ENCODE measurements around the gene EFNA1.

The EFNA1 gene

DNA sequence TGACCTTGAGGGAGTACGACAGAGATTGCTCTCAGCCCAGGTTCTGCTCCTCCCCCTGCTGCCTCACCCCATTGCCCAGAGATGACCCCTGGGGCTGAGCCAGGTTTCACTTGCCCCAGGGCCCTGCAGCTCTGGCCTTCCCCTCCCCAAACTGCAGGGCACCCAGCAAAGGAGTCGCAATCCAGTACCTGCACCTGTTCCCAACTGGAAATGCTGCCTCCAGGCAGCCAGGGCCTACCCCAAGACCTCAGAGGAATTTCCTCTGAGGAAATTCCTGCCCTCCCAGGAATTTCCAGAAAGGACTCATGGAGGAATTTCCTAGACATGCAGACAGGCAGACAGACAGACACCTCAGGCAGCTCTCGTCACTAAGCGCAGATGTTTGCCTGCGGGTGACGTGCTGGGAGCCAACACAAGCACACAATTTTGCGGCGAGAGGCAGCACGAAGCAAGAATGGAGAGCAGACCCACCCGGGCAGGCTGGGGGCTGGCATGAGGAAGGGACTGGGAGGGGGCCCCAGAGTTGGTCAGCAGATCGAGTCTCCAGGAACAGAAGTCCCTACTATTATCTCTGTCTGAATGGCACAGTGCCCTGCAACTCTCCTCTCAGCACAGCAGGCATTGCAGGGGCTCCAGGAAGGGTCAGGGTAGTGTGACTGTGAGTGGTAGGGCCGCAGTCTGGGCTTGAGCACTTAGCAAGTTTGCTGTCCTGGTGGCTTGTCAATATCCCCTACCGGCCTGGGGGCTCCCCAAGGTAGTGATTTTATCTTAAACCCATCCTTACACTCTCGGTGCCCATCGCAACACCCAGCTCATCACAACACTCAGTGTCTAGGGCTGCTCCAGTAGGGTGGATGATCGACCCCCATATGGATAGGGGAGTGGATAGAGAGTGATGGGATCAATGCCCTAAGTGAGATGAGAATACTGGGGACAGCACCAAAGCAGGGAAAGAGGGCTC lies 2.9 kb upstream of the EFNA1 start:
- DNase-seq (ENCODE audit: low read depth), result no peak
- no peak overlapping the region for H3K4me3 ChIP-seq (ENCODE audit: low read depth, low read length)
- TF ChIP-seq, protein P1, sequence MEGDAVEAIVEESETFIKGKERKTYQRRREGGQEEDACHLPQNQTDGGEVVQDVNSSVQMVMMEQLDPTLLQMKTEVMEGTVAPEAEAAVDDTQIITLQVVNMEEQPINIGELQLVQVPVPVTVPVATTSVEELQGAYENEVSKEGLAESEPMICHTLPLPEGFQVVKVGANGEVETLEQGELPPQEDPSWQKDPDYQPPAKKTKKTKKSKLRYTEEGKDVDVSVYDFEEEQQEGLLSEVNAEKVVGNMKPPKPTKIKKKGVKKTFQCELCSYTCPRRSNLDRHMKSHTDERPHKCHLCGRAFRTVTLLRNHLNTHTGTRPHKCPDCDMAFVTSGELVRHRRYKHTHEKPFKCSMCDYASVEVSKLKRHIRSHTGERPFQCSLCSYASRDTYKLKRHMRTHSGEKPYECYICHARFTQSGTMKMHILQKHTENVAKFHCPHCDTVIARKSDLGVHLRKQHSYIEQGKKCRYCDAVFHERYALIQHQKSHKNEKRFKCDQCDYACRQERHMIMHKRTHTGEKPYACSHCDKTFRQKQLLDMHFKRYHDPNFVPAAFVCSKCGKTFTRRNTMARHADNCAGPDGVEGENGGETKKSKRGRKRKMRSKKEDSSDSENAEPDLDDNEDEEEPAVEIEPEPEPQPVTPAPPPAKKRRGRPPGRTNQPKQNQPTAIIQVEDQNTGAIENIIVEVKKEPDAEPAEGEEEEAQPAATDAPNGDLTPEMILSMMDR (IDR thresholded peaks at IDR 0.05; ENCODE audit: control insufficient read depth, extremely low read depth, insufficient read depth), result no peak

- TF ChIP-seq, protein P1 (IDR thresholded peaks at IDR 0.05; ENCODE audit: control insufficient read depth, extremely low read depth, insufficient read depth), result no peak
- DNase-seq (ENCODE audit: low read depth), result no peak
- H3K4me3 ChIP-seq (ENCODE audit: low read depth, low read length), result no peak overlapping the region
Measured at GRCh38 chr1:155125511-155125945, 2.1 kb upstream of the EFNA1 start.

DNA sequence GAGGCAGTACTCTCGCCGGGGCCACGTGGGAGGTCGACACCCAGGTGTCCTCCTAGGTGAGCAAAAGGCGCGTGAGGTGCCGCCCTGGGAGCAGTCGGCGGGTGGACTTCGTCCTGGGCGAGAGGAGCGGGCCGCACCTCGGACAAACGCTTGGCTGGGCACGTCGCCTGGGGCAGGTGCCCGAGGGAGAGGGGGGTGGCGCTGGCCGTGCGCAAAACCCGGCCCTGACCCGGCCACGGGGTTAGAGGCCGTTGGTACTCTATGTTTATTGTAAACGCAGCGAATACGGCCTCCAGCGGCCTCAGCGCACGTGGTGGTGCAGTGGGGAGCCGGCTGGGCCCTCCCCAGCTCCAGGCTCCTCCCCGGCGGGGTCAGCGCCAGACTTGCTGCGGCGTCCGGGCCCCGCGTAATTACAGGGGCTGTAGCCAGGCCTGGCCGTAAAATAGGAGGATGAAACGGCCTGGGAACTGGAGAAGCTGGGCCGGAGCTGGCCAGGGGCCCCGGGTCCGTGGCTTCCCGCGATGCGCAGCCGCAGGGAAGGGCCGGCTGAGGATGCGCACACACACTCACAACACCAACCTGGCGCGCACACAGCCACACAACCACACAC lies 1.6 kb upstream of the EFNA1 start:
- H3K4me3 ChIP-seq (ENCODE audit: low read depth, low read length), result peak overlapping the region; percentile 88
- TF ChIP-seq, protein P1 (IDR thresholded peaks at IDR 0.05; ENCODE audit: control insufficient read depth, extremely low read depth, insufficient read depth), result no peak
- peak; percentile 72 for DNase-seq (ENCODE audit: low read depth)

DNA sequence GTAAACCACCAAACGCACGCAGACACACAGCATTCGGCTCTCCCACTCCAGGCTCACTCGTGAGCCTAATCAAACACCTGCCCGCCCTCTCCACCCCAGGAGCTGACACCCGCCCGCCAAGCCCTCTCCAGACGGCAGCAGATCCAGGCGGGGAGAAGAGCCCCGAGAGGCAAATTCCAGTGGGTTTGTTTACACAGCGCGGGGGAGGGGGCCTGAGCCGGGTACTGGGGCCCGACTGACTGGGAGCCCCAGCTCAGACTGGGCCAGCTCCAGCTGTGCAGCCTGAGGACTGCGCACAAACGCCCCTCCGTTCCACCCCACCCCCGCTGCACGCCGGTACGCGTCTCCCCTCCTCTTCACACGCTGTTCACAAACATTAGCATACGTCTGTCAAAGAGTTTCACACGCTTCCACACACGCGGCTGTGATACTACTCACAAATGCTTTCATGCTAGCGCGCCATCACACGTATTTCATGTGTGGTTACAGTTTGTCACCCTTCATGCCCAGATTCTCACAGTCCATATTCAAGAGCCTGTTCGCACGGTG lies 1.0 kb upstream of the EFNA1 start:
- H3K4me3 ChIP-seq (ENCODE audit: low read depth, low read length), result peak overlapping the region; percentile 88
- no peak for DNase-seq (ENCODE audit: low read depth)
- TF ChIP-seq, protein P1 (IDR thresholded peaks at IDR 0.05; ENCODE audit: control insufficient read depth, extremely low read depth, insufficient read depth), result peak; percentile 9; the same call in 1 of the 2 replicates

GRCh38 chr1:155127967-155128754 lies 485 bp downstream of the EFNA1 start:
- H3K4me3 ChIP-seq (ENCODE audit: low read depth, low read length), result peak overlapping the region; percentile 88
- no peak for DNase-seq (ENCODE audit: low read depth)
- TF ChIP-seq, protein P1 (IDR thresholded peaks at IDR 0.05; ENCODE audit: control insufficient read depth, extremely low read depth, insufficient read depth), result no peak

DNA sequence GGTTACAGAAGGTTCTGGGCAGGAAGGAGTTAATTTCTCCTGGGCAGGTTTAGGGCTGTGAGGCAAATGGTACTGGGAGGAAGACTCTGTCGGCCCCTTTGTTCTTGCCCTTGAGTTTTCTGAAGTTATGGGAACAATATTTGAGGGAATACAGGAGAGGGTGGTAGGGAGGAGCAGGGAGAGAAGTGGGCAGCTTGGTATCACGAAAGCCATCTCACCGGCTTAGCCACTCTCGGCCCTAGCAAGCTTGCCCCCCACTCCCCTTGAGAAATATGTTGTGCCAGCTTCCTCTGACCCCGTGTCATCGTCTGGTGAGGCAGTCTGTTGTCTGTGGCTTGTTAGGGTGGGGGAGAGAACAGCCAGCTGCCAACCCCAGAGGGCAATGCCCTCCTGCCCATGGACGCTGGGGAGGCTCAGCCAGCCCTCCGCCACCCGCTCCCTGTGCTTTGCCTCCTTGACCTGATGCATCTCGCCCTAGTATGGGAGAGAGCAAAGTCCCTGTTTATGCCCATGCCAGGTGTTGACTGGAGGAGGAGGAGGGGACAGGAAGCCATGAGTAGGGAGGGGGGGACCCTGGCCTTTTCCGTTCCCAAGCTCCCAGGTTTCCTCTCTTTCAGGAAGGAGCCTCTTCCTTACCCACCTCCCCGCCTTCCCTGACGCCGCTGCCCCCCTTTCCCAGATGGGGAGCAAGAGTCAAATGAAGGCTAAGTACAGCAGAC lies 1.2 kb downstream of the EFNA1 start:
- no peak for DNase-seq (ENCODE audit: low read depth)
- peak overlapping the region; percentile 88 for H3K4me3 ChIP-seq (ENCODE audit: low read depth, low read length)
- TF ChIP-seq, protein P1 (IDR thresholded peaks at IDR 0.05; ENCODE audit: control insufficient read depth, extremely low read depth, insufficient read depth), result no peak
